ENCODE results near the gene GLS2.
A peak's percentile ranks its signal among the peaks of the same experiment; 100 is the strongest.
"Not testable (repeated sequence)": the region's sequence is repeated elsewhere in the genome, so short reads cannot be mapped to it uniquely, and the experiment has no call there.

The GLS2 gene

DNA sequence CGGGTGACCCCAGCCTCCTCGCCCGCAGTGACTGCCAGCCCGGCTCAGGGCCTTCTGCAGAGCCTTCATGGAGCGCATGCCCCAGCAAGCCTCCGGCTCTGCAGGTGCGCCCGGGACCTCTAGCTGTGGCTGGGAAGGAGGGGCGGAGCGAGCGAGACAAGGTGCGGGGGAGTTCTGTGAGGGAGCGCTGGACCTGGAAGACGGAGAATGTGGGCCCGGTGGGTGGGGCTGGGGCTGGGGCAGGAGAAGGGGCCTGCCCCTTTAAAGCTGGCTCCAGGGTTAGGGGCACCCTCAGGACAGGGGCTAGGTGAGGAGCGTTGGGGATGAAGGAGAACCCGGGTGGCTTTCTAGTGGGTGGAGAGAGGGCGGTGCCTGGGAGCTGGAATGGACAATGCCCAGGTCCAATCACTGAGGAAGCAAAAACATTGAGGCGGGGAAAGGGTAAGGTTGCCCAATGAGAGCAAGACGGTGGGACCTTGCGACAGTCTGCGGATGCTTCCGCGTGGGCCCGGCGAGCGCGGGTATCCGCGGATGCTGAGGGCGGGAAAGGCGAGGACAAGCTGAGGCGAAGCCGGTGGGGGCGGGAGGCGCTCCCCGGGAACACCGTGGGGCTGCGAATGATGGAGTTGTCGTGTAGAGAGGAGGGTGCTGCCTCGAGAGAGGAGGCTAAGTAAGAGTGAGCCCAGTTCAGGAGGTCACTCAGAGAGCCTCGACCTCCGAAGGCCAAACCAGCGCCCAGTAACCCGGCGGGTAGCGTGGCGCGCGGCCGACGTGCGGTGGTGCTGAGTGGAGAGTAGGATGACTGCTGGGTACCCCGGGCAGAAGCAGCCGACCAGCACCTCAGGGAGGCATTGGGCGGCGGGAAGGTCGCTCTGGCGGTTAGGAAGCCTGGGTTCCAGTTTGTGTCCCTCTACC is at the start of gene GLS2:
TSS of gene GLS2 (minus strand) at position 121 of the 915 bp plus-strand sequence. CDS start at position 78, 43 bp downstream.
- DNase-seq (ENCODE audit: low read depth in 2 of 2): peak; percentile 48 to 53

DNA sequence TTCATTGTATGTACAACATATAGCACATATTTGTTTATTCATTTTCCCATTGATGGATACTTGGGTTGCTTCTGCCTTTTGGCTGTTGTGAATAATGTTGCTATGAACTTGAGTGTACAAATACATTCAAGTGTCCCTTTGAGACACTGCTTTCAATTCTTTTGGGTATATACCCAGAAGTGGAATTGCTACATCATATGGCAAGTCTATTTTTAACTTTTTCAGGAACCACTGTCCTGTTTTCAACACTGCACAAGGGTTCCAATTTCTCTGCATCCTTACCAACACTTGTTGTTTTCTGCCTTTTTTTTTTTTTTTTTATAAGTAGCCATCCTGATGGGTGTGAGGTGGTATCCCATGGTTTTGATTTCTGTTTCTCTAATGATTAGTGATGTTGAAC is 49.6 kb upstream of the GLS2 start:
- DNase-seq (ENCODE audit: low read depth in 2 of 2): no peak

DNA sequence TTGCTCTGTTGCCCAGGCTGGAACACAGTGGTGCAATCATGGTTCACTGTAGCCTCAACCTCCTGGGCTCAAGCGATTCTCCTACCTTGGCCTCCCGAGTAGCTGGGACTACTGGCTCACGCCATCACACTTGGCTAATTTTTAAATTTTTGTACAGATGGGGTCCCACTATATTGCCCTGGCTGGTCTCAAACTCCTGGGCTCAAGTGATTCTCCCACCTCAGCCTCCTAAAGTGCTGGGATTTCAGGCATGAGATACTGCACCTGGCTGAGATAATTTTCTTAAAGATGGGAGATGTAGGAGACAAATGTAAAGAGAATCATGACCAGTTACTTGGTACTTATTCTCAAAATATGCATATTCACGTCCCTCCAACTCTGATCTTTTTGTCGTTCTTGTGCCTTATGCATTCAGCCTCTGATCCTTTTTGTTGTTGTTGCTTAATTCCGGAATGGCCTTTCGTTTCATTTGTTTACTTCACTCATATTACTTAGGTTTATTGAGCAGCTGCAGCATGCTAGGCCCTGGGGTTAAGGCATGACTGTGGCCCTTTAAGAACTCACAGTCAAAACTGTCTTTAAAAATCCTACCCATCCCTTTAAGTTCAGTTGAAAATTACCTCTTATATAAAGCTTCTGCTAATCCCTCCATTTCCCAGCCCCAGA is 42.6 kb upstream of the GLS2 start:
- DNase-seq (ENCODE audit: low read depth in 2 of 2): no peak

DNA sequence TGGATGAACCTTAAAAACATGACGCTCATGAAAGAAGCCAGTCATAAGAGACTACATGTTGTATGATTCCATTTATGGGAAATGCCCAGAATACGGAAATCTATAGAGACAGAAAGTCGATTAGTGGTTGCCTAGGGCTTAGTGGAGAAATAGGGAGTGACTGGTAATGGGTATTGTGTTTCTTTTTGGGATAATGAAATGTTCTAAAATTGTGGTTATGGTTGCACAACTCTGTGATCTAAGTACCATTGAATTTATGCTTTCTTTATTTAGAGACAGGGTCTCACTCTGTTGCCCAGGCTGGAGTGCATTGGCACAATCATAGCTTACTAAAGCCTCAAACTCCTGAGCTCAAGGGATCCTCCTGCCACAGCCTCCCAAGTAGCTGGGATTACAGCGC is 41.7 kb upstream of the GLS2 start:
- DNase-seq (ENCODE audit: low read depth in 2 of 2): no peak

DNA sequence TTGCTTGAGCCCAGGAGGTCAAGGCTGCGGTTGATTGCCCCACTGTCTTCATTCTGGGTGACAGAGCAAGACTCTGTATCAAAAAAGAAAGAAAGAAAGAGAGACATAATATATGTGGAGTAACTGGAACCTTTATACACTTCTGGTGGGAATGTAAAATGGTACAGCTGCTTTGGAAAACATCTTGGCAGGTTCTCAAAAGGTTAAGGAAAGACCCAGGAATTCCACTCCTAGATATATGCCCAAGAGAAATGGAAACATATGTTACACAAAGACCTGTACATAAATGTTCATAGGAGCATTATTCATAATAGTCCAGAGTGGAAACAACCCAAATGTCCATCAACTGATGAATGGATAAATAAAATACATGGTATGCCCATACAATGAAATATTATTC is 40.9 kb upstream of the GLS2 start:
- DNase-seq (ENCODE audit: low read depth in 2 of 2): peak; percentile 39 to 40

DNA sequence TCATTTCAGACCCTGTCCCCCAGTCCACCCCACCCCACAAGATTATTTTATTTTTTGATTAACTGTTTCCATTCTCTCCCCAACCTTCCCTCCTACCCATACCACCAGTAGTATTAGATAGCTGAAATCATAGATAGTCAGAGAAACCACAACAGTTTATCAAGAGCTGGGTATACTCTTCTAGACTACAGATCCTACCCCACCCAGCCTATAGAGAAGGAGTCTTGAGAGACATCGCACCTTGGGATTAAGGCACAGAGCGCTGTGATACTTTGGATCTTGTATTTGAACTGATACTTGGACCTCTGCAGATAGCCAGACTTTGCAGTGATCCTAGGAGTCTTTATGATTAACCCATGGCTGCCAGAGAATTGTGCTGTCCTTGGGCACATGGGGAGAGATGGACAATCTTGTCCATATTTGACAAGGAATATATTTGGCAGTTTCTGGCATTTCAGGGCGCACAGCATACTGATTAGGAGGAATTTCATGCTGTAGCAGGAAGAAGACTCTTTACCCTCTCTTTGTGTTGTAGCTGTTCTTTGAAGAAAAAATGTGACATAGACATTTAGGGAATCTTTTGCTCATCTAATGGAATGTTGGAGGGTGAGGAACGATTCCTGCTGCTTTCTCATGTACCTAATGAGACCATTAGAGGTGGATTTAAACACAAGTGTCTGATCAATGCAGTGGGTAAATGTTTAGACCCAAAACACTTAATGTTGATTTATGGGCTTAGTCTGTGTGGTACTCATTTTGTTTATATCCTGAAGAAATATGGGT is 34.6 kb upstream of the GLS2 start:
- peak in 1 of 2 experiments; percentile 13 for DNase-seq (ENCODE audit: low read depth in 2 of 2)

DNA sequence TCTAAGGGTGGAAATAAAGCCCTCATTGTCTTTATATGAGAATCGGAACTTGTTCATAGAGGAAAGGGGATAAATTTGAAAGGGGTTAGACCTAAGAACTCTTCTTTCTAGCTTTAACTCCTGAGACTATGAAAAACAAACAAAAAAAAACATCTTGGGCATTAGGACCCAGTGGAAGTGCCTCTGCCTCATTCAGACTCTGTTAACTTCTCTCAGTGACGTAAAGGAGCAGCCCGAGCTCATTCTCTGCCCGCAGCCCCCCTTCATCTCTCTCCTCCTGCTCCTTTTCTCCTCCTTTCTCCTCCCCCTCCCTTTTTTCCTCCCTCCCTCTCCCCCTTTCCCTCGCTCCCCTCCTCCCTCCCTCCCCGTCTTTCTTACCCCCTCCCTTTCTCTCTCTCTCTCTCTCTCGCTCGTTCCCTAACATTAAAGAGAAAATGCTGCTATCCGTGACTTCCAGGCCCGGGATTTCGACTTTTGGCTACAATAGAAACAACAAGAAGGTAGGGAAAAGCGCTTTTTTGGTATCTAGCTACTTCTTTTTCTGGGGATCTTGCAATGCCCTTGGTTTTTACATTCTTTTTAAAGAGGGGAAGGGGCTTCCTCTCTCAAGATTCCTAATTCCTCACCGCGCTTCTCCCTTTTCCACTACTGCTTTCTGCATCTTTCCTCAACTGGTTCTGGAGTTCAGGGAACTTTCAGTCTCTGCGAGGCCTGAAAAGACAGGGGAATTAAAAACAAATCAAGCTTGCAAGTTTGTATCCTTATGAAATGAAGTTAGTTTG is 33.8 kb upstream of the GLS2 start, which contains the start of gene RBMS2:
TSS of gene RBMS2 (plus strand) at position 231 of the 782 bp plus-strand sequence. CDS start at position 435, 204 bp downstream.
- peak; percentile 80 to 81 for DNase-seq (ENCODE audit: low read depth in 2 of 2)

DNA sequence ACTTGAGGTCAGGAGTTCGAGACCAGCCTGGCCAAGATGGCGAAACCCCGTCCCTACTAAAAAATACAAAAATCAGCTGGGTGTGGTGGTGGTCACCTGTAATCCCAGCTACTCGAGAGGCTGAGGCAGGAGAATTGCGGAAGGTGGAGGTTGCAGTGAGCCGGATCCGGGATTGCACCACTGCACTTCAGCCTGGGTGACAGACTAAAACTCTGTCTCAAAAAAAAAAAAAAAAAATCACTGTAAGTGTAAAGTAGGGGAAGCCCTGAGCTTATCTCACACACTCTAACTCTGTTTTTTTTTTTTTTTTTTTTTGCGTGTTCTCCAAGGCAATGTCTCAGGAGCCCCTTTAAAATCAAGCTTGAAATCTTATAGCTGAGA is 33.2 kb upstream of the GLS2 start:
- DNase-seq (ENCODE audit: low read depth in 2 of 2): no peak

DNA sequence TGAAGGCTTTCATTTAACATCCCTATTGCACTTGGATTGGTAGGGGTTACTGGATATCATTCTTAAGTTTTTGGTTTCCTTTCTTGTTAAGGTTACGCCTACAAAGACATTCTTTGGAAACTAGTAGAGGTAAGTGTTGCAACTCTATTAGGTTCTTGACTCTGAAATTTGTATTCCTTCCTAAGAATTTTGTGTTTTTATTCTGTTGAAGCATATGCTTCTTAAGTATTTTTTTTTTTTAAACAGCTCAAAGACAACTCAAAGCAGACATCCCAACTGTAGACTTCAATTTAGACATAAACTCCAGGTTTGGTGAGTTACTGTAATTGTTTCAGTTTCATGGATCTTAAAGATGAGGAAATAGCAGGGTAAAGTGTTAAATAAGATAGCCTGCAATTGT is 32.5 kb upstream of the GLS2 start:
- no peak for DNase-seq (ENCODE audit: low read depth in 2 of 2)

DNA sequence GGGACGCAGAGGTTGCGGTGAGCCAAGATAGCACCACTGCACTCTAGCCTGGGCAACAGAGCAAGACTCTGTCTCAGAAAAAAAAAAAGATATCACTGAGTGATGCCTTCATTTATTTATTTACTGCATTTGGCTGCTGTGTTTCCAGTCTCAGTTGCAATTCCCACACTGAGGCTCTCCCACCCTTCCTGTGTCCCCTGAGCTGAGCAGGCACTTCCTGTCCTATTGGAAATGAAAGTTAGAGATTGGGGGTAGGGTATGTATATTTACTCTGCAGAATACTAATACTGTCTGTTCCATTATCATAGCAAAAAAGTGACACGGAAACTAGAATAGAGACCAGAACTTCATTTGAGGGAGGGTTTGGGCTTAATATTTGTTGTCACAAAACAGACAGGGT is 32.1 kb upstream of the GLS2 start:
- no peak for DNase-seq (ENCODE audit: low read depth in 2 of 2)

DNA sequence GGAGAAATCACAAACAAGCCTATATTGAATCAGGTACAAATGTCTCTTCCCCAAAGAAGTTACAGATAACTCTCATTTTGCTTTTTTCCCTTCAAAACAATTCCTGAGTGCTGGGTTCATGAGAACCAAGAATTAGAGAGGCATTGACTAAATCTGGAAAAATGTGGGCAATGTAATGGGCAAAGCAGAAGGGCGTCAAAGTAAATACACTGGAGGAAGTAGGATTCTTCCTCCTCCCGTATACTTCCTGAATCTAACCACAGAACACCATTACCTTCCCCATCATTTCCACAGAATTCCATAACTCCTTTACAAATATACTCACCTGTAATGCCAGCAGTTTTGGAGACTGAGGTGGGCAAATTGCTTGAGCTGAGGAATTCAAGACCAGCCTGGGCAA is 30.6 kb upstream of the GLS2 start:
- no peak for DNase-seq (ENCODE audit: low read depth in 2 of 2)

DNA sequence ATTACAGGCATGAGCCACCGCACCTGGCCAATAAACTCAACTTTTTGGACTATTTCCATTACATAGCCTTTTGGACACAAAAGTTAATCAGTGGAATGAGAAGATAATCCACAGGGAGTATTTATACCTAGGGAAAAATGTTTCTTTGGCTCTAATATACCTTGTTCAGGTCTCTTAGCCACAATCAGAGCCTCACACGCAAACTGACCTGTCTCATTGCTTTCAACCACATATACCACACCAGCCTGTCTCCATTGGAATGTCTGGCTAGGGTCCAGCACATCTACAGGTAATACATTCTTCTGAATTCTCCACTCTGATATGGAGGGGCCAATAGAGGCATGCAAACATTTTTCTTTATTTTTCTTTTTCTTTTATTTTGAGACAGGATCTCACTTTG is 29.9 kb upstream of the GLS2 start:
- DNase-seq (ENCODE audit: low read depth in 2 of 2): no peak

DNA sequence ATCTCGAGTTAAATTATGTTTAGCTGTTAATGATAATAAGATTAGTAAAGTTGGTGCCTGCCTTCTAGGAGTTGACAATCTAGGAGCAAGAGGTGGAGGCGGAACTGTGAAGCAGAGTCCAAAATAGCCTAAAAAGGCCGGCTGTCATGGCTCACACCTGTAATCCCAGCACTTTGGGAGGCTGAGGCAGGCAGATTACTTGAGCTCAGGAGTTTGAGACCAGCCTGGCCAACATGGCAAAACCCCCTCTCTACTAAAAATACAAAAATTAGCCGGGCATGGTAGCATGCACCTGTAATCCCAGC is 26.0 kb upstream of the GLS2 start:
- not testable (repeated sequence) for DNase-seq (ENCODE audit: low read depth in 2 of 2)

DNA sequence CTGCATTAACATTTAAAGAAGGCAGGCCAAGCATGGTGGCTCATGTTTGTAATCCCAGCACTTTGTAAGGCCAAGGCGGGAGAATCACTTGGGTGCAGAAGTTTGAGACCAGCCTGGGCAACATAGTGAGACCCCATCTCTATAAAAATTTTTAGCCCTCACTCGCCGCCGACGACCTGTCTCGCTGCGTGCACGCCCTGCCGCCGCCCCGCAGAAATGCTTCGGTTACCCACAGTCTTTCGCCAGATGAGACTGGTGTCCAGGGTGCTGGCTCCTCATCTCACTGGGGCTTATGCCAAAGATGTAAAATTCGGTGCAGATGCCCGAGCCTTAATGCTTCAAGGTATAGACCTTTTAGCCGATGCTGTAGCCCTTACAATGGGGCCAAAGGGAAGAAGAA is 22.8 kb upstream of the GLS2 start:
- no peak for DNase-seq (ENCODE audit: low read depth in 2 of 2)

DNA sequence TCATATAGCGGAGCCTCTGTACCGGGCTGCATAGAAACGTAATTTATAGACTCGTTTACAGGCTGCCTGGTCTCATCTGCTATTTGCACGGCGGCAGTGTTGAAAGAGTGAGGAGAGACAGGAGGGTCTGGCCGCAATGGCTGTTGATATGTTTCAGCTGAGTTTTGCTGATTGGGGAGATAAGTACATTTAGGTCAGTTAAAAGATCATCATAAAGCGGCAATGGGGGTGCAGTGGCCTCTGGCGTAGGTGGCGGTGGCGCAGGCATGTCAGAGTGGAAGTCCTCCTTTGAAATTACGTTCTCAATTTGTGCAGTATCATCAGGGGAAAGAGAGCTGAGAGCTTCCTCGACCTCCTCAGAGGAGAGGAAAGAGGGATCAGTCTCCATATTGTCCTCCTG is 11.9 kb upstream of the GLS2 start:
- not testable (repeated sequence) for DNase-seq (ENCODE audit: low read depth in 2 of 2)

DNA sequence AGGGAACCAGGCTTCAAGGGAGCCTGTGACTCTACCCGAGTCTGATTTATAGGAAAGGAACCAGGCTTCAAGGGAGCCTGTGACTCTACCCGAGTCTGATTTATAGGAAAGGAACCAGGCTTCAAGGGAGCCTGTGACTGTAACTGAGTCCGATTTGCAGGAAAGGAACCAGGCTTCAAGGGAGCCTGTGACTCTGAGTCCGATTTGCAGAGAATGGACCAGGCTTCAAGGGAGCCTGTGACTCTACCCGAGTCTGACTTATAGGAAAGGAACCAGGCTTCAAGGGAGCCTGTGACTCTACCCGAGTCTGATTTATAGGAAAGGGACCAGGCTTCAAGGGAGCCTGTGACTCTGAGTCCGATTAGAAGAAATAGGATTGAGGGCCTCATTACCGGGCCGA is 11.5 kb upstream of the GLS2 start:
- not testable (repeated sequence) for DNase-seq (ENCODE audit: low read depth in 2 of 2)

DNA sequence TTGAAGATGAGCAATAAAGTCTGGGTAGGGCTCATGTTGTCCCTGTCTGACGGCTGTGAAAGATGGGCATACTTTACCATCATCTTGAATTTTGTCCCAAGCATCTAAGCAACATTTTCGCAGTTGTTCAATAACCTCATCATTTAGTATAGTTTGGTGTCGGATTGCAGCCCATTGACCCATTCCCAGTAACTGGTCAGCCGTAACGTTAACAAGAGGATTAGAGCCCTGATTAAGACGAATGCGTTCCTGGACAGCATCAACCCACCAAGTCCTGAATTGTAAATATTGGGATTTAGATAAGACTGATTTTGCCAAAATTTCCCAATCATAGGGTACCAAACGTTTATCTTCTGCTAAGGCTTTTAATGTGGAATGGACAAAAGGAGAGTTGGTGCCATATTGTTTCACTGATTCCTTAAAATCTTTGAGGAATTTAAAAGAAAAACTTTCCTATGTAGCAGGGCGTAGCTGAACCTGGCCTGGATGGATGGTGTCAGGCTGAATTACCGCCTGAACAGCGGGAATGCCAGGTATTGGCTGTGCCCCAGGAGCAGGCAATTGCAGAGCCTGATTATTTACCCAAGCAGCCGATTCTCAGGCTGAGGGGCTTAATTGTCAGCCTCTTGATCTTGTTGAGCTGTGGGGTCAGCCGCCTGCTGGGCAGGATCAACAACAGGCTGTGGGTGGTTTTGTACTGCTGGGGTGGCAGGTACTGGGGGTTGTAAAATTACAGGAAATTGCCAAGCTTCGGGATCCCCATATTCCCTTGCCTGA is 10.4 kb upstream of the GLS2 start:
- DNase-seq (ENCODE audit: low read depth in 2 of 2): not testable (repeated sequence)

DNA sequence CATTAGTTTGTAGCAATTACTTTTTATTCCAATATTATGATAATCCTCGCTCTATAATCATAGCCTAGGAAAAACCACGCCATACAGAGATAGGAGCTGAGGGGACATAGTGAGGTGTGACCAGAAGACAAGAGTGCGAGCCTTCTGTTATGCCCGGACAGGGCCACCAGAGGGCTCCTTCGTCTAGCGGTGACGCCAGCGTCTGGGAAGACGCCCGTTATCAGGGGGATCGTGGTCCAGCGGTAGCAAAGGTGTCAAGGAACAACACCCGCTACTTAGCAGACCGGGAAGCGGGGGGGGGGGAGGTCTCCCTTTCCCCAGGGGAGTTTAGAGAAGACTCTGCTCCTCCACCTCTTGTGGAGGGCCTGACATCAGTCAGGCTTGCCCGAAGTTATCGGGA is 8.7 kb upstream of the GLS2 start:
- DNase-seq (ENCODE audit: low read depth in 2 of 2): not testable (repeated sequence)

DNA sequence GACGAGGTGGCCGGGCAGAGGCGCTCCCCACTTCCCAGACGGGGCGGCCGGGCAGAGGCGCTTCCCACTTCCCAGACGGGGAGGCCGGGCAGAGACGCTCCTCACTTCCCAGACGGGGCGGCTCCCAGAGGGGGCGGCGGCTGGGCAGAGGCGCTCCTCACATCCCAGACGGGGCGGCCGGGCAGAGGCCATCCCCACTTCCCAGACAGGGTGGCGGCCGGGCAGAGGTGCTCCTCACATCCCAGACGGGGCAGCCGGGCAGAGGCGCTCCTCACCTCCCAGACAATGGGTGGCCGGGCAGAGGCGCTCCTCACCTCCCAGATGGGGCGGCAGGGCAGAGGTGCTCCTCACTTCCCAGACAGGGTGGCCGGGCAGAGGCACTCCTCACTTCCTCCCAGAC is 6.5 kb upstream of the GLS2 start:
- not testable (repeated sequence) for DNase-seq (ENCODE audit: low read depth in 2 of 2)

DNA sequence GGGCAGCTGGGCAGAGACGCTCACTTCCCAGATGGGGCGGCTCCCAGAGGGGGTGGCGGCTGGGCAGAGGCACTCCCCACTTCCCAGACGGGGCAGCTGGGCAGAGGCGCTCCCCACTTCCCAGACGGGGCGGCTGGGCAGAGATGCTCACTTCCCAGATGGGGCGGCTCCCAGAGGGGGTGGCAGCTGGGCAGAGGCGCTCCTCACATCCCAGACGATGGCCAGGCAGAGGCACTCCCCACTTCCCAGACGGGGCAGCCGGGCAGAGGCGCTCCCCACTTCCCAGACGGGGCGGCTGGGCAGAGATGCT is 6.1 kb upstream of the GLS2 start:
- DNase-seq (ENCODE audit: low read depth in 2 of 2): not testable (repeated sequence)

Data from fibroblast of skin of left quadriceps (primary cell).